CD4-positive, alpha-beta T cell treated with Interleukin-4 for 1 hour (primary cell): ENCODE data around the gene HHAT.
A peak's percentile ranks its signal among the peaks of the same experiment; 100 is the strongest.

ENCODE experiments used
- DNase-seq, 2 donors: peaks; one replicate each; pipeline ENCODE4 v3.0.0-alpha.2; 2020 to 2022

Gene HHAT

GRCh38 chr1:210328746-210329503, at the start of gene HHAT:
Gene HHAT (plus strand): TSS chr1:210328902. CDS start chr1:210348976, 20,074 bp downstream.
- DNase-seq, result peak; percentile 64 to 71

DNA sequence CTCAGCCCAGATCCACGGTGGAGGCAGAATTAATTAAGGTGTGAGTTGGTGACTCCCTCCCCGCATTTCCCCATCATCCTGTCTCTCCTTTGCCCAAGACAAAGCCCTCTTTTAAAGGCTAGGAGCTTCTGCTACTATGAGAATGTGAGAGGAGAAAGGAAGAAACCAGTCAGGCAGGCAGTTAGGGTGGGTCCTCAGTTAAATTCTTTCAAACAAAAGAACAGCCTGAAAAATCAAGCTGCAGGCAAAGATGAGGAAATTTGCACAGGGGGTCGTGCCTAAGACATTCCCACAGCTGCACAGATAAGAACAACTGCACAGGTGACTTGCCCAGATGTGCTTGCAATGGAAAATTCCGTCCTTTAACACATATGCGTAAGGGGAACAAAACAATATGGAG, 48.5 kb upstream of the HHAT start:
- no peak for DNase-seq

GRCh38 chr1:210288116-210288515, 40.6 kb upstream of the HHAT start:
- no peak for DNase-seq

DNA sequence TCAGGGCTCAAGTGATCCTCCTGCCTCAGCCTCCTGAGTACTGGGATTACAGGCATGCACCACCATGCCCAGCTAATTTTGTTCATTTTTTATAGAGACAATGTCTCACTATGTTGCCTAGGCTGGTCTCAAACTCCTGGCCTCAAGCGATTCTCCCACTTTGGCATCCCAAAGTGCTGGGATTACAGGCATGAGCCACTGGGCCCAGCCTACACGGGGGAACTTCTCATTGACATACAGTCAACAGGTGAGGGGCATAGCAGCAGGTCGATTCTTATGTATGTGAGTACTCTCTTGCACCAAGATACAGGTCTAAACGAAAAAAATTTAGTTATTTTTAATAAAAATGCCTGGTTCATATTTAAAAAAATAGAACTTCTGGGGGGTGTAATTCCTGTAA, 39.5 kb upstream of the HHAT start:
- no peak for DNase-seq

GRCh38 chr1:210291081-210291764, 37.5 kb upstream of the HHAT start:
- DNase-seq, result no peak

- DNase-seq, result no peak
Observed at GRCh38 chr1:210291786-210292230, 36.9 kb upstream of the HHAT start.

- peak in 1 of 2 donors; percentile 9 for DNase-seq
Observed at GRCh38 chr1:210292231-210292871, 36.4 kb upstream of the HHAT start.

GRCh38 chr1:210293171-210293607, 35.5 kb upstream of the HHAT start:
- no peak for DNase-seq

- DNase-seq, result no peak
Observed at GRCh38 chr1:210294999-210295745, 33.5 kb upstream of the HHAT start.

GRCh38 chr1:210296682-210297081, 32.0 kb upstream of the HHAT start:
- DNase-seq, result no peak

DNA sequence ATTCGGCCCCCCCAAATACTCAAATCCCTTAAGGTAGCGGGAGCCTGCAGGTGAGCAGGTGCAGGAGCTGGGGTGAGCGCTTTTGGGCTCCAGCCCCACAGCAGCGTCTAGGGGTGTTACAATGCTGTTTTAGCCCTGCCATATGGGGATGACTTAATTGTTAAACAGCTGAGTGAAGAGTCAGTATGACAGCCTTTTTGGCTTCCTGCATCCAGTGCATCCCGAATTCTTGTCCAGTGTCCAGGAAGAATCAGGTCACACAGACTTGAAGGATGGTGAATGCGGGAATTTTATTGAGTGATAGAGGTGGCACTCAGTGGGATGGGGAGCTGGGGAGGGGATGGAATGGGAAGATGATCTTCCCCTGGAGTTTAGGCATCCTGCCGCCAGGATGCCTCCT, 30.4 kb upstream of the HHAT start:
- no peak for DNase-seq

DNA sequence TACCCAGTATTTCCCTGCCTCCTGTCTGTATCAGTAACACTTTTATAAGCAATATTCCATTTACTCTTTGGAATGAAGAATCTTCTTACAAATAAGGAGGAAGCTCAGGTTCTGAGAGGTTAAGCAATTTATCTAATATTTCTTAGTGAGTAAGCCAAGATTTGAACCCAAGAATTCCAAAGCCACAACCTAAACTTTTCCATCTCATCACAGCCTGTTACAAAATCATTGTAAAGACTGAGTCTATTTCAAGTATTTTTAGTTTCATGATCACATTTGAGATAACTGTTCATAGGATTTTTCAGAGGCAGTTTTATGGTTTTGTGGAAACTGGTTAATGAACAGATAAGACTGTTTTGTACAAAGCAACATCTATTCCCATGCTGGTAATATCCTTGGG, 29.8 kb upstream of the HHAT start:
- DNase-seq, result no peak

DNA sequence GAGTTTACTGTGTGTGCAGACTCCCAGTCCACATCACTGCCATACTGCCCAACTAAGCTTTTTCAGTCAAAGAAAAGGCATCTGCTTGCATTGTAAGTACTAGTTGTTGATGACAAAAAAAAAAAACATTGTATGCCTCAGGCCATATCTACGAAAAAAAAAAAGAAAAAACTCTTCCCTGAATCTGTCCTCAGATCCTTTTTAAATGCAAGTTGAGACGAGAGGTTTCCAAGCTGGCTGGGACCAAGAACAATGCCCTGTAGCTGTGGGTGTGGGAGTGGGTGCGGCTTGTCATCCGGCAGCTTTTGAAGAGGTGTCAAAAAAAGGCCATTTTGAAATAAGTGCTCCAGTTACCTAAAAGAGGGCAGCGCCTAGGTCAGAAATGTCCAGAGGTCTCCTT, 29.2 kb upstream of the HHAT start:
- no peak for DNase-seq

GRCh38 chr1:210300923-210301614, 27.6 kb upstream of the HHAT start:
- no peak for DNase-seq

GRCh38 chr1:210301615-210302000, 27.1 kb upstream of the HHAT start:
- no peak for DNase-seq

DNA sequence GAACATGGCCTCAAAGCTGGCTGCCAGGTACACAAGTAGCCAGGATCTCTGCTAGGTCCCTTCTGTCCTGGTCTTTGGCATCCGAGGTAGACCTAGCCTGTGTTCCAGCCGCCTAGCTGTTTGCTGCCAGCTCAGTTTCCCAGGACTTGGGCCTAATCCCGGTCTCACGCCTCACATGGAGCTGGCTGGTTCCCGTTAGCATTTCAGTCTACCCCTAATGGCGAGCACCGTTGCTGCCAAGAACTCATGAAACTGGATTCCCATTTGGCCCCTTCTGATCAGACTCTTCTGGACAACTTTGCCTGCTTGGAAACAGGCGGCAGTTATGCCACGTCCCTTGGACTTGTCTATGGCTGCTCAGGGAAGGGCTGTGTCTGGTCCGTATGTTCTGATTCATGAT, 26.2 kb upstream of the HHAT start:
- no peak for DNase-seq

- no peak for DNase-seq
Observed at GRCh38 chr1:210303391-210303790, 25.3 kb upstream of the HHAT start.

GRCh38 chr1:210310562-210311153, 18.0 kb upstream of the HHAT start:
- DNase-seq, result no peak

DNA sequence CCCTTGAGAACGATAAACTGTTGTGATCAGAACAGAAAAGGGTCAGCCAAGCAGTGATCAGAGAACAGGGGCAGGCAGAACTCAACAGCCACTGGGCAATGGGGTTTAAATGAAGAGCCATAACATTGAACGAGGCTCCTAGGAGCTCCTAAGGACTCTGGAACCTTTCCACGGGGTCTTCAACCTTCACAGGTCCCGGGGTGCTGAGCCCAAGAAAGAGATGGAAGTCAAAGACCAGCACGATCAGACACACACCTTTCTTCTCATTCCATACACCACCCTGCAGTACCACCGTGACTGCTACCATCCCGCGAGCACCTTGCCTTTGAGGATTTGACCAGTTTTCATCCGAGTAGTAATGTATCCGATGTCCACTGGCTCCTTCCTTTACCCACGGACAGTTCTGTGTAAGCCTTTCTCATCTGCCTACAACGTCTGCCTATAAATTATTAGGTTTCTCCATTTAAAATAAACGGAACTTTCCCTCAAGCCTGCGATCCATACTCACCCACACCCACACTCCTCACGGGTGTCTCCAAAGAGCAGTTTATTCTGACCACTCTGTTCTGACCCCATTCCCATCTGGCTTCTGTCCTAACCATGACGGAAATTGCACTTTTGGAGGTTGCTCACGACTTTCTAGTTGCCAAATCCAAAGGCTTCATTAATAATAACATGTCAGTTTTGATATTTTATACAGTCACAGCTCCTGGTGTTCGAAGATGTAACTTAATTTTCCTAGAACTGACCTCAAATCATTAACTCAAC, 16.8 kb upstream of the HHAT start:
- no peak for DNase-seq

- no peak for DNase-seq
Observed at GRCh38 chr1:210313046-210313595, 15.6 kb upstream of the HHAT start.

GRCh38 chr1:210313921-210314320, 14.8 kb upstream of the HHAT start:
- DNase-seq, result no peak
